ENCODE results near the gene PRLH. TPM values are rescaled to one million over a fixed set of nuclear protein-coding genes. Genes with fewer than 3 reads are reported as not detected.

The PRLH gene
- total RNA-seq (ENCODE audit: low replicate concordance): not detected in 2 replicates

DNA sequence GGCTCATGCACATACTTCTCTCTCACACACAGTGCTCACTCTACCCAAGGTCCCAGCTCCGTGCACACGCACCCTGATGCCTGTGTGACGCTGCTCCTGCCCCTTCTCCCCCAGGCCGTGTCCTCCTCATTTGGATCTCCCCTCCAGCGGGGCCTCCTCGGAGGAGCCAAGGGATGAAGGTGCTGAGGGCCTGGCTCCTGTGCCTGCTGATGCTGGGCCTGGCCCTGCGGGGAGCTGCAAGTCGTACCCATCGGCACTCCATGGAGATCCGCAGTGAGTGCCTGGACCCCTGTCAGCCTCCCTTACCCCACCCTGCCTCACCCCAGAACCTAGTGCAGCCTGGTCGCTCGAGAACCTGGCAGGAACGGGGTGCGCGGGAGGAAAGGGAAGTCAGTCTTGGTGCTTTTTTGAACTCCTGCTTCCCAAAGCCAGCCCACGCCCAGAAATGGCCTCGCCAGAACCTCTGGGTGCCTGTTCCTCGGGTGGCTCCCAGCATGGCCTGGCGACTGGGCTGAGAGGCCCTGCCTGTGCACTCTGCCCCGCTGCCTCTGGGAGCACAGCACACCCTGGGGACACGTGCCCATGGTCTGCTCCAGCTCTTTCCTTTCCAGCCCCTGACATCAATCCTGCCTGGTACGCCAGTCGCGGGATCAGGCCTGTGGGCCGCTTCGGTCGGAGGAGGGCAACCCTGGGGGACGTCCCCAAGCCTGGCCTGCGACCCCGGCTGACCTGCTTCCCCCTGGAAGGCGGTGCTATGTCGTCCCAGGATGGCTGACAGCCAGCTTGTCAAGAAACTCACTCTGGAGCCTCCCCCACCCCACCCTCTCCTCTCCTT lies at the start of gene PRLH:
Gene PRLH, plus strand, starts transcription at position 174 of the 835 bp plus-strand sequence. Its CDS starts 0 bp downstream, at position 174.

DNA sequence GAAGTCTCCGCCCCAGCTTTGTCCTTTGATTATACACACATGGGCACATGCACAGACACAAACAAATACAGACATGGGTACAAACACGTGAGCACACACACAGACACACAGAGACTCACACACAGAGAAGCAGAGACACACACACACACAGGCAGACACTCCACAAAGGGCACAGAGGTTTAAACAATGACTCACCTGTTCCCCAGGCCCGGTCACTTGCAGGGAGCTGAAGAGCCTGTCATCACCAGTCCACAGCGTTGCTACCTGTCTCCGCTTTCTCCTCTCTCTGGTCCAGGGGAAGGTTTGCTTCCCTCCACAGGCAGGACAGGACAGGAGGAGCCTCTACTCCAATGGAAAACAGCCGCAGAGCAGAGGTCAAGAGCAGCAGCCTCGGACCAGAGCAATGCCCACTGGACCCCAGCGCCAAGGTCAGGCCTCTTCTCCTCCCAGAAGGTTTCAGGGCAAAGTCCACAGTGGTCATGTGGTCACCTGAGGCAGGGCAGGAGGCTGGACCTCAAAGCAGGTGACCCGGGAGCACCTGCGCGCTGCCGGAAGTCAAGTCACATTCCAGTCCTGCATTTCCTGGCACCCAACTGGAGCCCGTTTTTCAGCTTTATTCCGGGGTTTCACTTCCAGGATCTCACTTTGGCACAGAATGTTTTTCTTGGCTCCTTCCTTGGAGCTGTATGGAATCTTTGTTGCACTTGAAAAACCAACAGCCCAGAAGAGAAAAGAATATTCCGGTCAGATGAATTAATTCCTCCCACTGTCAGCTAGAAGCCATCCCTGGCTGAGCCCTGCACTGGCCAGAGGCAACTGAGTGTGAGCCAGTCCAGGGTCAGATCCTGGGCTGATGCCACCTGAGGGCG lies 24.1 kb downstream of the PRLH start, which contains the start of gene RAB17:
Gene RAB17, minus strand, starts transcription at position 463 of the 869 bp plus-strand sequence. CDS start 4,580 bp downstream, outside the sequence.

Other genes with a start within 250 kb of the PRLH start
- gene COL6A3, start 152.4 kb upstream of the PRLH start, total RNA-seq (ENCODE audit: low replicate concordance): 1,351 and 2,862 TPM in 2 replicates
- 0.90 and 37.0 TPM in 2 replicates for gene MLPH, start 79.3 kb upstream of the PRLH start, total RNA-seq (ENCODE audit: low replicate concordance)
- gene RAB17, start 24.2 kb downstream of the PRLH start, total RNA-seq (ENCODE audit: low replicate concordance): 0.45 TPM in 1 of 2 replicates, not detected in the other
- 41.5 and 68.3 TPM in 2 replicates for gene LRRFIP1, start 61.0 kb downstream of the PRLH start, total RNA-seq (ENCODE audit: low replicate concordance)
- gene RBM44, start 232.2 kb downstream of the PRLH start, total RNA-seq (ENCODE audit: low replicate concordance): 0.12 and 0.30 TPM in 2 replicates